ENCODE results near the gene GRAP2. TPM values are rescaled to one million over a fixed set of nuclear protein-coding genes. Genes with fewer than 3 reads are reported as not detected.

The GRAP2 gene
- total RNA-seq, 4 donors from 2014 or later: 3.8 to 10.5 (median 4.3) TPM

DNA sequence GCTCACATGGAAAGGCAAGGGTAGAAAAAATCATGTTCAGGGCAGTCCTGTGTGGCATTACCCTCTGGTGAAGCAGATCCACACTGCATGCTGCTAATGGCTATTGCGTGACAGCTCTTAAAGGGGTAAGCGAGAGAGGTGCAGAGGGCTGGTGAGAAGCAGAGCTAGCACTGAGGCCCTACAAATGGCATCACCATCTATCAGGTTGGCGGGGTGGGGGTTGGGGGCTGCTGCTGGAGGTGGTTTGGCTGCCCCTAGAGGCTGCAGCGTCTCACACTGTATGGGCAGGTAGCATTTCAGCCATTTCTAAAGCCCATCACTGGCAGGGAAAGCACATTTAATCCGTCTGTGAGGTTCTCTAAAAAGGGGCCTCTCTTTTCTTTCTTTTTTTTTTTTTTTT is 42.5 kb downstream of the GRAP2 start:
- no peaks in the 10 kb centered on the region for H3K36me3 ChIP-seq
- H3K9me3 ChIP-seq: no peaks in the 10 kb centered on the region
- H3K27me3 ChIP-seq: no peaks in the 10 kb centered on the region
- H3K4me1 ChIP-seq: peaks cover 0 to 11% (median 8%) of the 10 kb centered on the region in 4 donors
- TF ChIP-seq EP300 (IDR thresholded peaks at IDR 0.05) (no peak), POLR2A (IDR thresholded peaks at IDR 0.05) (no peak), CTCF (IDR thresholded peaks at IDR 0.05) (no peak)
- no peak overlapping the region for H3K4me3 ChIP-seq
- no peak for DNase-seq (ENCODE audit: low spot score in 2 of 2)
- H3K27ac ChIP-seq: no peak overlapping the region
- WGBS, 2 donors: 81 to 86% methylated on average over 5 of the region's 5 CpGs

GRCh38 chr22:39943953-39944872 is 43.3 kb downstream of the GRAP2 start:
- TF ChIP-seq CTCF (IDR thresholded peaks at IDR 0.05) (no peak), EP300 (IDR thresholded peaks at IDR 0.05) (no peak), POLR2A (IDR thresholded peaks at IDR 0.05) (no peak)

GRCh38 chr22:39946126-39946502 is 45.2 kb downstream of the GRAP2 start:
- H3K27ac ChIP-seq: peak overlapping the region in 2 of 4 donors; percentile 53 to 71

More at GRCh38 chr22:39943953-39944872, 43.3 kb downstream of the GRAP2 start:
- Histone ChIP-seq H3K27ac (peak overlapping the region in 1 of 4 donors; percentile 60), H3K9me3 (no peaks in the 10 kb centered on the region), H3K27me3 (no peaks in the 10 kb centered on the region), H3K4me1 (peaks cover 0 to 15% (median 8%) of the 10 kb centered on the region in 4 donors), H3K4me3 (no peak overlapping the region), H3K36me3 (no peaks in the 10 kb centered on the region)
- DNase-seq (ENCODE audit: low spot score in 2 of 2): no peak
- 83 to 85% methylated on average over 11 of the region's 11 CpGs for WGBS, 2 donors

DNA sequence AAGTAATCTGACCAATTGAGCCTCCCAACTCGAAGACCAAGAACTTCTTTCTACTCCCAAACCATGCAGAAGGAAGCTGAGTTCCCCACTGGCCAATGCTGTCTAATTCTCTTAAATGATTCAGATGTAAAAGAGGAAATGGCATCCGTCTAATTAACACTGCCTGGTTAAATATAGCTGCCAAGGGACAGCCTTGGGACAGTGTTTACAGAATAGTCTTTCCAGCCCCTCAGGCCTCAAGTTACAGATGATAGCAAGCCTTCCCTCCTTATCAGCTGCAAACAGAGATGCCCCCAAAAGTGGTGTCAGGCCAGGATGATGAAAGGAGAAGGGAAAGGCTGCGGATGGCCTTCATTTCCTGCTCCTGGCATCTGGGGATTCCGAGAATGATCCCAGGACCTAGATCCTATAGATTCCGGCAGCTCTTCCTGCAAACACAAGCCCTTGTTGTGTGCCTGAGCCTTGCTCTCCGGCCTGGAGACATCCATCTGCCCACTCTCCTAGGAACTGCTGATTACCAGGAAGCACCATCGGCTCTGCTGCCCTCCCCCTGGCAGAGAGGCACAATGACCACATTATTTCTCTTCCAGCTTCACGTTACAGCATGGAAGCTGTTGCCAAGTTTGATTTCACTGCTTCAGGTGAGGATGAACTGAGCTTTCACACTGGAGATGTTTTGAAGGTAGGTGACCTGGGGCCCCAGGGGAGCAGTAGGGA is 45.8 kb downstream of the GRAP2 start:
- no peak for DNase-seq (ENCODE audit: low spot score in 2 of 2)
- Histone ChIP-seq H3K4me3 (no peak overlapping the region), H3K27me3 (no peaks in the 10 kb centered on the region), H3K36me3 (no peaks in the 10 kb centered on the region), H3K9me3 (no peaks in the 10 kb centered on the region), H3K27ac (peak overlapping the region; percentile 10 to 71 (median 46)), H3K4me1 (peaks cover 0 to 21% (median 8%) of the 10 kb centered on the region in 4 donors)
- peak in 1 of 2 donors; percentile 73 for TF ChIP-seq EP300 (IDR thresholded peaks at IDR 0.05)
- TF ChIP-seq CTCF (IDR thresholded peaks at IDR 0.05): no peak
- WGBS, 2 donors: 52 to 57% methylated on average over 8 of the region's 8 CpGs

More at GRCh38 chr22:39946126-39946502, 45.2 kb downstream of the GRAP2 start:
- Histone ChIP-seq H3K36me3 (no peaks in the 10 kb centered on the region), H3K9me3 (no peaks in the 10 kb centered on the region), H3K4me3 (no peak overlapping the region), H3K27me3 (no peaks in the 10 kb centered on the region), H3K4me1 (peaks cover 0 to 21% (median 8%) of the 10 kb centered on the region in 4 donors)
- no peak for DNase-seq (ENCODE audit: low spot score in 2 of 2)
- WGBS, 2 donors: 97% methylated on average over 4 of the region's 4 CpGs
- TF ChIP-seq EP300 (IDR thresholded peaks at IDR 0.05) (no peak), CTCF (IDR thresholded peaks at IDR 0.05) (no peak)
